GM19238 (cell line): ENCODE measurements around the gene GPC5.
"Not testable (repeated sequence)": the region's sequence is repeated elsewhere in the genome, so short reads cannot be mapped to it uniquely, and the experiment has no call there.

ENCODE experiments used
- DNase-seq: peaks from one replicate; pipeline ENCODE4 v3.0.0; 2011; ENCODE audit warnings: low spot score; ENCODE audit not compliant: insufficient read length

The GPC5 gene

DNA sequence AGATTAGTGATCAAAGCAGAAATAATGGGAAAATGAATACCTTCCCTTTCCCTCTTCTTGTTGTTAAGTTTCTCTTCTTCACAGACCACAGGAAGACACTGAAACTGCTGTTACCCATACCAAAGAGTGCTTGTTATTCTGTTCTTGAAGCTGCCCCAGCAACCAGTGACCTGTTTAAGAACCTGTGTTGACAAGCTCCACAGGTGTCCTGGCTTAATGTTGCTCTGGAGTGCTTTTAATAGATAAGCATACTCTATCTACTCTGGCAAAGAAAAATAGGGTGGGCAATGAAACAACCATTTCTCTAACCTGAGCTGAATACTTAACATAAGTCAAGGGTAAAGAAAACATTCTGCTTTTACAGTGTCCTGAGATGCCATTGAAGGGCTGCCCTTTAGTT is 1321.4 kb downstream of the GPC5 start:
- DNase-seq, result no peak

DNA sequence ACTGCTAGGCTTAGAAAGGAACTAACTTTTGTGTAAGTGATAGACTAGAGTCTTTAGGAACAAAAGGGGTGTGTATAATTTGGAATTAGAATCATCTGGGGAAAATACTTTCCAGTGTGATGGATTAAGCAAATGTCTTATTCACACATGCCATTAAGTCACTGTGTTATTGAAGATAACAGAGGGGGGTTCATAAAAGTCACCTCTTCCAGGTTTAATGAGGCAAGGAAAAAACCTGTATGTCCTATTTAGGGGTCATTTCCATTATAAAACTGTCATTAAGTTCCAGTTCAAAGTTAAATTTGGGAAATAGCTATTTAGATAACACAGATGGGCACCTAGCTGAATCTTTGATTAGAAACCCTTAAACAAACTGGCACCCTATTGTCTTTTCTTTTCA is 1323.2 kb downstream of the GPC5 start:
- DNase-seq, result no peak

DNA sequence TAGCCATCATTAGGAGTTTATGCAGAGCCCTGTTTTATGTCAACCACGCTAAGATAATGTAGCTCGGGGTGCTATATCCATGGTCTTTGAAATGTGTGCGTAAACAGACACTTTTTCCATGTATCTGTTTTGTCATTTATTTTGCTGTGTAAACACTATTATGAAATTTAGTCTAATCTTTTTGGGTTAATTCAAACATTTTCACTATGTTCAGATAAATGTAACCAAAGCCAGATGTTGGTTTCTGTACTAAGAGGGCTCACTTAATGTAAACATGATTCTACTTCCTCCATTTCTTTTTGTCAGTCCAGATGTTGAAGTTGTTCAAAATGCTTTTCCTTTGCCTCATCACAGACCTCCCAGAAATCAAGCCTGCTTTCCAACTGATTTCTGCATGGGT is 1328.7 kb downstream of the GPC5 start:
- no peak for DNase-seq

DNA sequence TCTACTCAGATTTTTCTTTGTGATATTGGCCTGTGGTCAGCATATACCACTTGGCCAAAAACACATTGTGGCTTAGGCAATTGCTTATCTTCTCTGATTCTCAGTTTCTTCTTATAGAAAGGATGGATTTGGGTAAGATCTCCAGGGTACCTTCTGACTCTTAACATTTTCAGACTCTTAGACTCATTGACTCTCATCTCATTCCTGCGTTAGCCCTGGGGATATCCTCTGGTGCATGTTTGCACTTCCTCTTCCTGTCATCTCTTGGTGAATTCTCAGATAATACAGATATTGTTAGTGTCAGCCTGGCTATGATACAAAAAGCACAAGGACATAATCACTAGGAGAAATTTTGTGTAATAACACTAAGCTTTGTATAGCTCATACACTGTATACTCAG is 1335.6 kb downstream of the GPC5 start:
- no peak for DNase-seq

DNA sequence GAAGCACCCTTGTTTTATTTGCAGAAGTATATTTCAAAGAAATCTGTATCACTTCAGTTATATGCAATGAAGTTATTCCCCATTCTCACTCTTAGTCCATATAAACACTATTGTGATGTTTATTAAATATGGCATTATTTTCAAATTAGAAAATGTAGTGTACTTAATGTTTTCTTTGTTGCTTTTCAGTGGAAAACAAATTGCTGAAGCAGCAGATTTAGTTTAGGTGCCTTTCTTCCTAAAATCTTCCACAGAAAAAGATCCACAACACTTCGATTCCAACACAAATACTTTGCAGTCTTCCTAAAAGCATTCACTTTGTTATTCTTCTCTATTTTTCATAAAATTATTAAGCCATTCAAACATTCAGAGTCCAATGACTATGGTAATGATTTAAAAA is 1336.1 kb downstream of the GPC5 start:
- DNase-seq, result no peak

DNA sequence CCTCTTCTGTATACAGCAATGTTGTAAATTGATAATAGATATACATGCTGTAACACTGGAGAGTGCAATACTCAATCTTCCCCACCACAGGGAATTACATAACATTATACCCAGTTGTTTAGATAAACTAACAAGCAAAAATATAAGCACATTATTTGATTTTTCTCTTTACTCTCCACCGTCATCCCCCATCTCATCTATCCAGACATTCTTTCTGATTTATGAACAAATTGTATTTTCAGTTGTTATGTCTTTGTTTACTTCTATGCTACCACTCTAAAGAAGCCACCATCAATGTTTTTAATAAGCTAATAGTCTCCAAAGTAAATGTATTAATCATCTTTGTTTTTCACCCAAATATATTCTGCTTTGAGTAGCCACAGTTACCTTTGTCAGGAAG is 1337.5 kb downstream of the GPC5 start:
- no peak for DNase-seq

DNA sequence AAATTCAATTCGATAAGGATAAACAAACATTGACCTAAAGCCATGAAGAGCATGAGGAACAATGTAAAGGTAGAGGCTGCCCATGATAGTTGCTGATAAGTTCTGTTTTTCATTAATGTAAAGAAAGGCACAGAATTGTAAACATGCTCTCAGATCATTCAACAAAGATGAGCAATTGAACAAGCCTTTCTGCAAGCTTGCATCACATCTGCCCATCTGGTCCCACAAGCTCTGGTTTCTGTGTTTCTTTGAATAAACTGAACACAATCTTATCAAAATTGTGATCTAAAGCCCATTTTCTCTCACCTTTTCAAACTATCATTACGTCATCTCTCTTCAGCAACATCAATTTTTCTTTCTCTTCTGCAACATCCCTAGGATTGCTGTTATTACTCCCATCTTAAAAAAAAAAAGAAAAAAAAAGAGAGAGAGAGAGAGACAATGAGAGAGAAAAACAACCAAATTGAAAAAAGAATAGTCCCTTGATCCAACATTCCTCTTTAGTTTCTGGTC is 1340.9 kb downstream of the GPC5 start:
- no peak for DNase-seq

DNA sequence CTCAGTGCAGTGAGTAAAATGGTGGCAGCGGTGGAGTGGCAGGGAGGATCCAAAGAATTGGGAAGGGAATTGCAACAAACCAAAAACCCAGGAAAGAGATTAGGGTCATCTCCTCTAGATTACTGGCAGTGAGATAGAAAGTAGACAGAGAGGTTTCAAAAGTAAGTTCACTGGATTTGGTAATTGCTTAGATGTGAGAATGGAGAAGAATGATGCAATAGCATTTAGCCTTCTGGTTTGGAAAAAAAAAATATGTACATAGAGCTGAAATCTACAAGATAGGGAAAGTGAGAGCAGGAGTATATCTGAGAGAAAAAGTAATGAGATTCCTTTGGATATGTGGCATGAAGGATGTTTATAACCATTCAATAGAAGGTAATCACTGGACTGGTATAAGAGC is 1345.6 kb downstream of the GPC5 start:
- no peak for DNase-seq

DNA sequence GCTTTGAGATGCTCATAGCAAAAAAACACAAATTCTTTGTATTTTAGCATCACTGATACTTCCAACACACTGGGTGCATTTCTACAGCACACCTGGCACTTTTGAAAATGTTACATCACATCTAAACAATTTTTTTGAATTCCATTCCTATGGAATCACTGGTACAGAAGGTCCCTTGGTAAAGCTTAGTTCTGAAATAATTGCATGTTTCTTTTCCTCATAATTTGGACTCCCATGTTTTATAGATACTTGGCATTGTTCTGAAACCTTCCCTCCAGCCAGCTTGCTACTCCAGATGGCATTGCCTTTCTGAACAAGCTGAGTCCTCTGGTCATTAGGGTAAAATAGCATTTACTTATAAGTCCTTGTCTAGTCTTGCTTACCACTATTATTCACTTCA is 1346.8 kb downstream of the GPC5 start:
- no peak for DNase-seq

DNA sequence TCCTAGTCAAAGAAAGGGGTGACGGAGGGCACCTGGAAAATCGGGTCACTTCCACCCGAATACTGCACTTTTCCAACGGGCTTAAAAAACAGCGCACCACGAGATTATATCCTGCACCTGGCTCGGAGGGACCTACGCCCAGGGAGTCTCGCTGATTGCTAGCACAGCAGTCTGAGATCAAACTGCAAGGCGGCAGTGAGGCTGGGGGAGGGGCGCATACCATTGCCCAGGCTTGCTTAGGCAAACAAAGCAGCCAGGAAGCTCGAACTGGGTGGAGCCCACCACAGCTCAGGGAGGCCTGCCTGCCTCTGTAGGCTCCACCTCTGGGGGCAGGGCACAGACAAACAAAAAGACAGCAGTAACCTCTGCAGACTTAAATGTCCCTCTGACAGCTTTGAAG is 1354.3 kb downstream of the GPC5 start:
- DNase-seq, result not testable (repeated sequence)

DNA sequence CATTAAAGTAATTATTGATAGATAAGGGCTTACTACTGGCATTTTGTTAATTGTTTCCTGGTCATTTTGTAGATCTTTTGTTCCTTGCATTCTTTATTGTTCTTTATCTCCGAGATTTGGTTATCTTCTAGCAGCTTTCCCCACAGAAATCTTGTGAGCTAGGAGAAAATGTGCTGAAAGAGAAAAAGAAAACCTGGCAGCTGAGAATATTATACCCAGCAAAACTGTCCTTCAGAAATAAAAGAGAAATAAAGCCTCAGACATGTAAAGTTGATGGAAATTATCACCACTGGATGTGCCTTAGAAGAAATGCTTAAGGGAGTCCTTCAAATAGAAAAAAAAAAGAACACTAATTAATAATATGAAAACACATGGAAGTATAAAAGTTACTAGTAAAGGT is 1363.3 kb downstream of the GPC5 start:
- DNase-seq, result no peak

DNA sequence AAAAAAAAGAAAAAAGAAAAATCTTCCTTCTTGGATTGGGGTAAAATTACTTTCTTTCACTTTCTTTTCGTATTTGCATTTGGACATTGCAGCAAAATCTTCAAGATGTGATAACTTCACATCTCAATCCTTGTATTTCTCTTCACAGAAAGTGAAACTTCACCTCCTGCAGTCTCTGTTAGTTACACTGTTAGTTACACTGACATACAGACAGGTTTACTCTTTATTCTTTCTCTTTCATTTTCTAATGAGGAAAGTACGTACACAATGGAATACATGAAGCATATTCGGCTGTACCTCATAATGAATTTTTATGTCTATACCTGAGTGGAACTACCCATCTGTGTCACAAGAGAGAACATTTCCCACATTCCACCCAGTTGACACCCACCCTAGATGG is 1369.0 kb downstream of the GPC5 start:
- no peak for DNase-seq

DNA sequence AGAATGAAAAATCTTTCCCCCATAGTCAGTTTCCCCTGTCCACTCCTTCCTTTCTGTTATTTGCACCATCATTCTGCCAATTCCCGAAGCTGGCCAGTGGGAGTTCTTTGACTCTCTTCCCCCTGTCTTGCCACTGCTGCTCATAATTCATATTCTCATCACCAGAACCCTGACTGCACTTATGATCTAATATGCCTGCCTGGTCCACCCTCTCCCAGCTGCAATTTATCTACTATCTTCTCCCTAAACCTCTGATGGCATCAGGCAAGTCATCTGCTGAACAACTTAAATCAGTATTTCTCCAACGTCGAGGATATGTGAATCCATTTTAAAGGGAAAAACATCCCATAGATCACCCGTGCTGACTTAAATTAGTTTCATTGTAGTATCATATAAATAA is 1370.2 kb downstream of the GPC5 start:
- DNase-seq, result no peak

DNA sequence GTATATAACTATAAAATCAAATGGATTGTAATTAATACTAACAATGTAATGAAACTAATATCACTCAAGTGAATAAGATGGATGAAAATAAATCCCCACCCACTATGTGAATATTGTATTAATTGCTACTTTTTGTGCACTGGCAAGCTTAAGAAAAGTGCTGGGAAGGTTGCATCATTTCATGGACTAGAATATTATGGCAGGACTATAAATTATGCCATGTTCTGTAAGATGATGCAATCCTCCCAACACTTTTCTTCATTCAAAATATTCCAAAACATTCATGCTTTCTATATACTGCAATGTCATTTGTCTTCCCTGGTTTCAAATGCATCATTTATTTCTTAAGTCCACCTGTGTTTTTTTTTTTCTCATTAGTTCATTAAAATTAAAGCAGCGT is 1370.6 kb downstream of the GPC5 start:
- no peak for DNase-seq

DNA sequence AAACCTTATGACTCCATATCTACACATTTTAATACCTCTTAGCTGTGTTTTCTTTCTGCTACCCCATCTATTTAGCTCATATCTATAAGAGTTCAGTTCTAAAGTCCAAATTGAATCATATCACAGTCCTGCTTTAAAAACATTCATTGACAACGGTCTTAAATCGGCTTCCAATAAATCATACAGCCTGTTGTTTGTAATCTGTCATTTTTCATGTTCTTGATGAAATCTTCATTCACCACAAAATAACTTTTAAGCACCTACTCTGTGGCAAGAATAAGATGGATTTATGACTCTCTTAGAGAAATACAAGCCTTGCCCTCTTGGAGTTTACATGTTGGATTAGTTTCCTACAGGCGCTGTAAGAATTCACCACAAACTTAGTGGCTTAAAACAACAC is 1377.2 kb downstream of the GPC5 start:
- DNase-seq, result no peak

DNA sequence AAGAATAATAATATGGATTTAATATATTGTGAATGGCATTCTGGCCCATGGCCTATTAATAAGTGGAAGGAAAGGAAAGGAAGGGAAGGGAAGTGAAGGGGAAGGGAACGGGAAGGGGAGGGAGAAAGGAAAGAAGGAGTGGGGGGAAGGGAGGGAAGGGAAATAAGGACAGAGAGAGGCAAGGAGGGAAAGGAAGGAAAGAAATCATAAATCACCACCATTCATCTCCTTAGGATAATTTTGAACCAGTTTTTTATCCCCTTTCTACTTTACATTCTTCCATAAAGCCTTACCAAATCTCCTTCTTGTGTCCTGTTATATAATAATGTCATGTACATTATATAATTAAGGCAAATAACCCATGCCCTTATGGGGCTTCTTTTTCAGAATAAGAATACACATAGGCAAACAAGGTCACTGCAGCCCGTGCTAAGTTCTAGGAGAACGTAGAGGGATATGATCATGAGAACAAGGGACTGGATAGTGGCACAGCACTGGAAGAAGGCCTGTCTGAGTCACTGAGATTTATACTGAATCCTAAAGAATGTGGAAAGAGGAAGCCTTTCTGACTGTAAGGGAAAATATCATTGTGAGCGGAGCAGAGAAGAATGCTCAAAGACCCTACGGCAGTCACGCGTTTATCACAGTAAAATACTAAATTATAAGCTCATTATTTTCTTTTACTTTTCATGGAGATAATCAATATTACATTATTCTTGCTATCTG is 1383.7 kb downstream of the GPC5 start:
- DNase-seq, result no peak

DNA sequence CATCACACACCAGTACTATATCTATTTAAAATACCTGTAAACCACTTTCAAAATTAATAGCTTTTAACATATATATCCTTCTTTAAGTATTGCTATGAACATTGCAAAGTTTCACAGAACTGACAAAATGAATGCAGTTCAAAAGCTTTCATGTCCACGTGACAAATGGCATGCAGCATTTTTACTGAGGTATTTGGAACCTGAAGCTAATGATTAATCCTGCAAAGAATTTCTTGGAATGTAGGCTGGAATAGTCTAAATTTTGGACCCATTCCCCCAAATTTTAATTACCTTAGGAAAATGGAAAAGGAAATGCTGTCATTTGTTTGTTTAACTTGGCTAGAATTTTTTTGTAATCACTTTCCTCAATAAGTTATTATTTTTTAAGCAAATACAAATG is 1404.4 kb downstream of the GPC5 start:
- DNase-seq, result no peak

DNA sequence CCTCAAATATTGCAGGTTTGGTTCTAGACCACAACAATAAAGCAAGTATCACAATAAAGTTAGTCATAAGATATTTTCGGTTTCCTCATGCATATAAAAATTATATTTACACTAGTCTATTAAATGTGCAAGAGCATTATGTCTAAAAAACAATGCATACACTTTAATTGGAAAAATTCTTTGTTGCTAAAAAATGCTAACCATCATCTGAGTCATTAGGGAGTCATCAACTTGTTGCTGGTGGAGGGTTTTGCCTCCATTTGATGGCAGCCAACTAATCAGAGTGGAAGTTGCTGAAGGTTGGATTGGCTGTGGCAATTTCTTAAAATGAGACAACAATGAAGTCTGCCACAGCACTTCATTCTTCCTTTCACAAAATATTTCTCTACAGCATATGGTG is 1405.9 kb downstream of the GPC5 start:
- DNase-seq, result no peak

DNA sequence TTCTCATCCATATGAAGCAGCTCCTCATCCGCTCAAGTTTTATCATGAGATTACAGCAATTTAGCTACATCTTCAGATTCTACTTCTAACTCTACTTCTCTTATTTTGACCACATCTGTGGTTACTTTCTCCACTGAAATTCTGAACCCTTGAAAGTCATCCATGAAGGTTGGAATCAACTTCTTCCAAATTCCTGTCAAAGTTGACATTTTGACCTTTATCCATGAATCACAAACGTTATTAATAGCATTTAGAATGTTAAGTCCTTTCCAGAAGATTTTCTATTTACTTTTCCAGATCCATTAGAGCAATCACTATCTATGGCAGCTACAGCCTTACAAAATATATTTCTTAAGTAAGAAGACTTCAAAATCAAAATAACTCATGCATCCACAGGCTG is 1406.5 kb downstream of the GPC5 start:
- no peak for DNase-seq

DNA sequence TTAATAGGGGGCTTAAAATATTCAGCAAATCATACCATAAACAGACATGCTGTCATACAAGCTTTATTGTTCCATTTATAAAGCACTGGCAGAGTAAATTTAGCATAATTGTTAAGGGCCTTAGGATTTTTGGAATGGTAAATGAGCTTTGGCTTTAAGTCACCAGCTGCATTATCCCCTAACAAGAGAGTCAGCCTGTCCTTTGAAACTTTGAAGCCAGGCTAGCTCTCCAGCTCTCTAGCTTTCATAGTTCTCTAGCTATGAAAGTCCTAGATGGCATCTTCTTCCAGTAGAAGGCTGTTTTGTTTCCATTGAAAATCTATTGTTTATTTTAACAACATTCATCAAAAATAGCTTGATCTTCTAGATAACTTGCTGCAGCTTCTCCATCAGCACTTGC is 1407.3 kb downstream of the GPC5 start:
- DNase-seq, result no peak

DNA sequence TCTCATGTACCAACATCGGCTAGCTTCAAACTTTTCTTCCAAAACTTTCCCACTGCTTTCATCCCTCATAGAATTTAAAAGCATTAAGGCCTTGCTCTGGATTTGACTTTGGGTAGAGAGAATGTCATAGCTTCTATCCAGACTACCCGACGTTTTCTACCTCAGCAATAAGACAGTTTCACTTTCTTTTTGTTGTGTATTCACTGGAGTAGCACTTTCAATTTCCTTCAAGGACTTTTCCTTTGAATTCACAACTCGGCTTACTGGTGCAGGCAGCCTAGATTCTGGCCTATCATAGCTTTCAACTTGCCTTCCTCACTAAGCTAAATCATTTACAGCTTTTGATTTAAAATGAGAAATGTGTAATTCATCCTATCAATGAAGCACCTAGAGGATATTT is 1407.8 kb downstream of the GPC5 start:
- DNase-seq, result no peak

DNA sequence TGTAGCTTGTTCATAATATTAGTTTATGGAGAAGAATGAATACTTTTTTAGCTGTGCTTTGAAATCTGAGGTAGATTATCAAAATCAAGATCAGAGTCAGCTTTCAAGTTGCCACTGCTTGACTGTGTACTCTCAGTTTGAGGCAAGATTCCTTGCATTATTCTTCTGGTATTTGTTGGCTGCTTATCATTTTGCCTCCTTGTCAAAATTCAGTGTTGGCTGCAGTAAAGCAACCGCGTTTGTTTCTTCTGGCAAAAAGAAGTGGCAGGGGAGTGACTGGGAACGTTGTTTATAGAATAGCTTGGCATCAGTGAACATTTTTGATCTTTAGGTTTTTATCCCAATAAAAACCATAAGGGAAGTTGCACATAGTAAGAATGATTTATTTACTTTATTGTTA is 1408.9 kb downstream of the GPC5 start:
- DNase-seq, result no peak

DNA sequence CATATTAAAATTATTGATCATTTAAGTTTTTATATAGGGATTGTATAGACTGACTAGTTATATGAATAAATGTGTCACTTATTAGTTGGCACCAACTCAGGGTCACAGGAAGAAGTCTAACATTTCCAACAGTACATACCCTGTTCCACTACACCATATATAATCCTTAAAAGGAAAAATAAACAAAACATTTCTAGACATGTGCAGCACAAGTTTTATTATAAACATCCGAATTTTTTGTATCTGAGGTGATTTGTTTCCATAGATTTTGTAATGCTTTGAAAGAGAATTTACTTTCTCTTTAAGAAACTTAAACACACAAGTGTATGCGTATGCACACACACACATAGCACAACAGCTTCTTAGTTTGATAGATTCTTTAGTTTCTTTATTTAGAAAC is 1409.5 kb downstream of the GPC5 start:
- DNase-seq, result no peak

DNA sequence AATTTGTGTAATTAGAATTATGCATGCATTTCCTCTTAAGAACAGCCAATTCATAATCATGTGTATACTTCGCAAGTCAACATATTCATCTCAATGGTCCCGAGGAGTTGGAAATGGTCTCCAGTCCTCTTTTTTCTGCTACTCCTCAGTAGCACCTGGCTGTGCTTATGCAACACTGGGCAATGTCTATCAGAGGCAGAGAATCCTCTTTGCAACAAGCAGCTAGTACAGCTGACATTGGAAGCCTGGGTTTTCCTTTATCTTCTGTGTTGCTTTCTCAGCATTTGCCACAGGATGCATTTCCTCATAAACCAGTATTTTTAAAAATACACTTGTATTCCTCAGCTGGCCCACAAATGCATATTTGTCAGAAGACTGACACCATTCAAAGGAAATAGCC is 1422.9 kb downstream of the GPC5 start:
- DNase-seq, result no peak
